ENCODE data around the gene PFN1. TPM values are rescaled to one million over a fixed set of nuclear protein-coding genes. Genes with fewer than 3 reads are reported as not detected.

PFN1 gene
- total and polyA plus RNA-seq, 2 donors (not counting 3 experiments of a cell fraction or from before 2014, with no cell fraction given), result 1,191 to 1,577 TPM

GRCh38 chr17:4921320-4921719 is 27.0 kb downstream of the PFN1 start:
- Histone ChIP-seq H3K4me2 (ENCODE audit: insufficient read depth, low read length) (no peak overlapping the region), H3K9ac (replicated peaks; ENCODE audit: extremely low read depth, insufficient read depth, low read length) (no peak overlapping the region), H3K27ac (ENCODE audit: insufficient read depth, low read depth, low read length) (no peak overlapping the region), H3K36me3 (ENCODE audit: control insufficient read depth in 2 of 2, extremely low read depth in 1 of 2, insufficient read depth in 2 of 2, low read length in 2 of 2) (no peaks in the 10 kb centered on the region), H3K9me1 (replicated peaks; ENCODE audit: control insufficient read depth, extremely low read depth, insufficient read depth, low read length) (no peaks in the 10 kb centered on the region), H3K27me3 (ENCODE audit: control insufficient read depth in 2 of 2, insufficient read depth in 2 of 2, low read length in 2 of 2) (no peaks in the 10 kb centered on the region), H3K4me1 (ENCODE audit: control insufficient read depth, extremely low read depth, insufficient read depth, low read length) (no peaks in the 10 kb centered on the region), H3K4me3 (replicated peaks in 1 of 3; ENCODE audit: insufficient read depth in 1 of 3, low read depth in 1 of 3, low read length in 3 of 3) (no peak overlapping the region), H4K20me1 (replicated peaks; ENCODE audit: control insufficient read depth, extremely low read depth, insufficient read depth, low read length) (no peaks in the 10 kb centered on the region), H3K79me2 (ENCODE audit: control insufficient read depth, insufficient read depth, low read length) (no peaks in the 10 kb centered on the region), H3K9me3 (replicated peaks; ENCODE audit: control insufficient read depth, insufficient read depth, low read length) (no peaks in the 10 kb centered on the region), H2AFZ (ENCODE audit: low read depth, low read length) (no peak overlapping the region)
- ChIA-PET POLR2A (no interaction called here), CTCF (interaction anchor here (4.3 kb wide), 1 partner anchor 12 kb away, joined by 24 read pairs; no protein-coding TSS in a partner anchor)
- DNase-seq (ENCODE audit: low read depth, low spot score) (no peak), FAIRE-seq (no peak)
- no TSS peak for BruUV-seq (replicated peaks)
- TF ChIP-seq GATA2 (IDR thresholded peaks at IDR 0.05; ENCODE audit: insufficient read depth, insufficient read length, low read depth, low read length), result no peak
- TF ChIP-seq EZH2 (IDR thresholded peaks at IDR 0.05; ENCODE audit: borderline replicate concordance, low read depth, low read length, severe bottlenecking), result no peak
- no peak for TF ChIP-seq MYC (IDR thresholded peaks at IDR 0.05; ENCODE audit: low read depth, low read length)
- intact Hi-C loops (cut with micrococcal nuclease), result no loop called here
- dilution Hi-C loops (cut with MboI; ENCODE audit: extremely low pct_ligation_motif_present, low sequenced_read_pairs), result no loop called here

- no peak overlapping the region for H3K4me2 ChIP-seq (ENCODE audit: insufficient read depth, low read length)
- H3K27me3 ChIP-seq (ENCODE audit: control insufficient read depth in 2 of 2, insufficient read depth in 2 of 2, low read length in 2 of 2), result no peaks in the 10 kb centered on the region
- H2AFZ ChIP-seq (ENCODE audit: low read depth, low read length), result no peak overlapping the region
- FAIRE-seq (no peak), DNase-seq (ENCODE audit: low read depth, low spot score) (no peak)
- no peak overlapping the region for H3K4me3 ChIP-seq (replicated peaks in 1 of 3; ENCODE audit: insufficient read depth in 1 of 3, low read depth in 1 of 3, low read length in 3 of 3)
- POLR2A ChIA-PET, result no interaction called here
- H3K9ac ChIP-seq (replicated peaks; ENCODE audit: extremely low read depth, insufficient read depth, low read length), result no peak overlapping the region
- no peaks in the 10 kb centered on the region for H3K4me1 ChIP-seq (ENCODE audit: control insufficient read depth, extremely low read depth, insufficient read depth, low read length)
- no TSS peak for BruUV-seq (replicated peaks)
- no peaks in the 10 kb centered on the region for H3K9me3 ChIP-seq (replicated peaks; ENCODE audit: control insufficient read depth, insufficient read depth, low read length)
- TF ChIP-seq POLR2AphosphoS5 (IDR thresholded peaks at IDR 0.05; ENCODE audit: insufficient read depth, low read depth, low read length) (no peak), MYC (IDR thresholded peaks at IDR 0.05; ENCODE audit: low read depth, low read length) (no peak), JUN (IDR thresholded peaks at IDR 0.05; ENCODE audit: borderline replicate concordance, insufficient read depth, insufficient read length, low read depth) (no peak), EZH2 (IDR thresholded peaks at IDR 0.05; ENCODE audit: borderline replicate concordance, low read depth, low read length, severe bottlenecking) (no peak), FOS (IDR thresholded peaks at IDR 0.05; ENCODE audit: borderline replicate concordance, insufficient read depth, low read length) (no peak), POLR2A (IDR thresholded peaks at IDR 0.05; ENCODE audit: low read depth, low read length) (no peak), GATA2 (IDR thresholded peaks at IDR 0.05; ENCODE audit: insufficient read depth, insufficient read length, low read depth, low read length) (no peak)
- TF ChIP-seq, protein P1, sequence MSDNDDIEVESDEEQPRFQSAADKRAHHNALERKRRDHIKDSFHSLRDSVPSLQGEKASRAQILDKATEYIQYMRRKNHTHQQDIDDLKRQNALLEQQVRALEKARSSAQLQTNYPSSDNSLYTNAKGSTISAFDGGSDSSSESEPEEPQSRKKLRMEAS (IDR thresholded peaks at IDR 0.05; ENCODE audit: insufficient read depth, insufficient read length), result no peak
- TF ChIP-seq, protein P2, sequence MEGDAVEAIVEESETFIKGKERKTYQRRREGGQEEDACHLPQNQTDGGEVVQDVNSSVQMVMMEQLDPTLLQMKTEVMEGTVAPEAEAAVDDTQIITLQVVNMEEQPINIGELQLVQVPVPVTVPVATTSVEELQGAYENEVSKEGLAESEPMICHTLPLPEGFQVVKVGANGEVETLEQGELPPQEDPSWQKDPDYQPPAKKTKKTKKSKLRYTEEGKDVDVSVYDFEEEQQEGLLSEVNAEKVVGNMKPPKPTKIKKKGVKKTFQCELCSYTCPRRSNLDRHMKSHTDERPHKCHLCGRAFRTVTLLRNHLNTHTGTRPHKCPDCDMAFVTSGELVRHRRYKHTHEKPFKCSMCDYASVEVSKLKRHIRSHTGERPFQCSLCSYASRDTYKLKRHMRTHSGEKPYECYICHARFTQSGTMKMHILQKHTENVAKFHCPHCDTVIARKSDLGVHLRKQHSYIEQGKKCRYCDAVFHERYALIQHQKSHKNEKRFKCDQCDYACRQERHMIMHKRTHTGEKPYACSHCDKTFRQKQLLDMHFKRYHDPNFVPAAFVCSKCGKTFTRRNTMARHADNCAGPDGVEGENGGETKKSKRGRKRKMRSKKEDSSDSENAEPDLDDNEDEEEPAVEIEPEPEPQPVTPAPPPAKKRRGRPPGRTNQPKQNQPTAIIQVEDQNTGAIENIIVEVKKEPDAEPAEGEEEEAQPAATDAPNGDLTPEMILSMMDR (IDR thresholded peaks at IDR 0.05; ENCODE audit: extremely low read depth in 1 of 2, insufficient read depth in 1 of 2, low read depth in 1 of 2, low read length in 2 of 2), result no peak
- intact Hi-C loops (cut with micrococcal nuclease), result no loop called here
- H3K36me3 ChIP-seq (ENCODE audit: control insufficient read depth in 2 of 2, extremely low read depth in 1 of 2, insufficient read depth in 2 of 2, low read length in 2 of 2), result no peaks in the 10 kb centered on the region
- H3K9me1 ChIP-seq (replicated peaks; ENCODE audit: control insufficient read depth, extremely low read depth, insufficient read depth, low read length), result no peaks in the 10 kb centered on the region
- CTCF ChIA-PET, result interaction anchor here (4.3 kb wide), 1 partner anchor 11 kb away, joined by 24 read pairs; no protein-coding TSS in a partner anchor
- dilution Hi-C loops (cut with MboI; ENCODE audit: extremely low pct_ligation_motif_present, low sequenced_read_pairs), result no loop called here
- no peaks in the 10 kb centered on the region for H3K79me2 ChIP-seq (ENCODE audit: control insufficient read depth, insufficient read depth, low read length)
- no peaks in the 10 kb centered on the region for H4K20me1 ChIP-seq (replicated peaks; ENCODE audit: control insufficient read depth, extremely low read depth, insufficient read depth, low read length)
- H3K27ac ChIP-seq (ENCODE audit: insufficient read depth, low read depth, low read length), result no peak overlapping the region
These were observed 27.8 kb downstream of the PFN1 start for GRCh38 chr17:4920351-4921048.

All from endothelial cell of umbilical vein (primary cell).